Prostate gland (tissue), 2 donors: ENCODE results near the gene COL4A6.

ENCODE experiments used
- POLR2AphosphoS5 ChIP-seq: sonication (generic); formaldehyde crosslinking; IDR thresholded peaks from one replicate; pipeline ENCODE4 v1.6.1; 2017; ENCODE audit warnings: antibody characterized with exemption
- TF ChIP-seq, protein P1 (sequence below), 4 experiments: fragments of 200-600 bp in 2 of 4; fragments of 450-650 bp in 2 of 4; sonication (generic) in 2 of 4; IDR thresholded peaks; 1 replicate in 3 of 4; 2 replicates in 1 of 4; pipeline ENCODE4 v1.5.1; 2016 to 2019; ENCODE audit warnings: antibody characterized with exemption in 4 of 4, mild to moderate bottlenecking in 2 of 4, moderate library complexity in 2 of 4

DNA sequence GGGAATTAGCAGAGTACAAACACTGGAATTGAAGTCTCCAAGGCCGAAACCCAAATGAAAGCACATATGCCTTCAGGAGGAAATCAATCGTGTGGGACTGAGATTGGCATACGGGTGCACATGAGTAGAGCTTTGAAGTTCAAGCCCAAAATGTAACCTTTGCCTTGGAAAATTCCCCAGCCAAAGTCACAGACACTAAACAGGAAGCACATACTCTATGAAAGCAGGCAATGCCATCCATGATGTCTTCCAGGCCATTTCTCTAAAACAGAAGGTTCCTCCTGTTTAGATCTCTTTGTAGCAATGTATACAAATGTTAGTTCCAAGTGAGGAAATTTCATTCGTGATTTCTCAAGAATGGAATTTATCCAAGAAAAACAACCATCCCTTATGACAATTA, 162.5 kb downstream of the COL4A6 start:
- TF ChIP-seq, protein P1, sequence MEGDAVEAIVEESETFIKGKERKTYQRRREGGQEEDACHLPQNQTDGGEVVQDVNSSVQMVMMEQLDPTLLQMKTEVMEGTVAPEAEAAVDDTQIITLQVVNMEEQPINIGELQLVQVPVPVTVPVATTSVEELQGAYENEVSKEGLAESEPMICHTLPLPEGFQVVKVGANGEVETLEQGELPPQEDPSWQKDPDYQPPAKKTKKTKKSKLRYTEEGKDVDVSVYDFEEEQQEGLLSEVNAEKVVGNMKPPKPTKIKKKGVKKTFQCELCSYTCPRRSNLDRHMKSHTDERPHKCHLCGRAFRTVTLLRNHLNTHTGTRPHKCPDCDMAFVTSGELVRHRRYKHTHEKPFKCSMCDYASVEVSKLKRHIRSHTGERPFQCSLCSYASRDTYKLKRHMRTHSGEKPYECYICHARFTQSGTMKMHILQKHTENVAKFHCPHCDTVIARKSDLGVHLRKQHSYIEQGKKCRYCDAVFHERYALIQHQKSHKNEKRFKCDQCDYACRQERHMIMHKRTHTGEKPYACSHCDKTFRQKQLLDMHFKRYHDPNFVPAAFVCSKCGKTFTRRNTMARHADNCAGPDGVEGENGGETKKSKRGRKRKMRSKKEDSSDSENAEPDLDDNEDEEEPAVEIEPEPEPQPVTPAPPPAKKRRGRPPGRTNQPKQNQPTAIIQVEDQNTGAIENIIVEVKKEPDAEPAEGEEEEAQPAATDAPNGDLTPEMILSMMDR (IDR thresholded peaks at IDR 0.05) = no peak
- no peak for TF ChIP-seq POLR2AphosphoS5
